ENCODE data around the gene ADAMTS6. TPM values are rescaled to one million over a fixed set of nuclear protein-coding genes. Genes with fewer than 3 reads are reported as not detected.
A peak's percentile ranks its signal among the peaks of the same experiment; 100 is the strongest.

ADAMTS6 gene
- total and polyA plus RNA-seq, 4 experiments from 2014 or later = 0.14 to 1.8 (median 0.89) TPM; not detected in 1

- H3K4me3 Mint-ChIP-seq = no peak overlapping the region
- H3K27ac ChIP-seq (ENCODE audit: low read depth, low read length) = no peak overlapping the region
- H3K27ac Mint-ChIP-seq = no peak overlapping the region
- H3K36me3 ChIP-seq (ENCODE audit: insufficient read depth, low read length) = no peaks in the 10 kb centered on the region
- H3K27me3 Mint-ChIP-seq = peaks cover 0 to 2% of the 10 kb centered on the region in 2 donors
- no peaks in the 10 kb centered on the region for H3K4me1 ChIP-seq (ENCODE audit: insufficient read depth, low read length)
- peaks cover 0 to 3% (median 0%) of the 10 kb centered on the region in 4 donors for H3K4me1 Mint-ChIP-seq
- no peak overlapping the region for H3K4me3 ChIP-seq (ENCODE audit: low read length in 2 of 2)
- CTCF ChIA-PET (ENCODE audit: partially characterized antibody) = no interaction called here
- intact Hi-C loops (cut with micrococcal nuclease) = no loop called here
- POLR2A ChIA-PET (ENCODE audit: partially characterized antibody) = no interaction called here
- no peaks in the 10 kb centered on the region for H3K36me3 Mint-ChIP-seq
- H3K9me3 ChIP-seq (ENCODE audit: control insufficient read depth in 1 of 2, low read length in 2 of 2) = no peaks in the 10 kb centered on the region
- H3K27me3 ChIP-seq (ENCODE audit: insufficient read depth, low read length) = no peaks in the 10 kb centered on the region
- no peak for DNase-seq
- H3K9me3 Mint-ChIP-seq = no peaks in the 10 kb centered on the region
Observed at GRCh38 chr5:65127161-65127901, 354.4 kb downstream of the ADAMTS6 start.

- Mint-ChIP-seq H3K4me1 (peaks cover 0 to 3% (median 0%) of the 10 kb centered on the region in 4 donors), H3K27me3 (peaks cover 0 to 3% of the 10 kb centered on the region in 2 donors), H3K4me3 (no peak overlapping the region), H3K9me3 (no peaks in the 10 kb centered on the region), H3K36me3 (no peaks in the 10 kb centered on the region), H3K27ac (no peak overlapping the region)
- no peak overlapping the region for H3K4me3 ChIP-seq (ENCODE audit: low read length in 2 of 2)
- POLR2A ChIA-PET (ENCODE audit: partially characterized antibody) = no interaction called here
- H3K4me1 ChIP-seq (ENCODE audit: insufficient read depth, low read length) = no peaks in the 10 kb centered on the region
- no peak for DNase-seq
- CTCF ChIA-PET (ENCODE audit: partially characterized antibody) = interaction anchor here (1.2 kb wide), 1 partner anchor 356 kb away, joined by 3 read pairs; no protein-coding TSS in a partner anchor
- H3K36me3 ChIP-seq (ENCODE audit: insufficient read depth, low read length) = no peaks in the 10 kb centered on the region
- intact Hi-C loops (cut with micrococcal nuclease) = no loop called here
- no peak overlapping the region for H3K27ac ChIP-seq (ENCODE audit: low read depth, low read length)
- H3K27me3 ChIP-seq (ENCODE audit: insufficient read depth, low read length) = no peaks in the 10 kb centered on the region
- H3K9me3 ChIP-seq (ENCODE audit: control insufficient read depth in 1 of 2, low read length in 2 of 2) = no peaks in the 10 kb centered on the region
Observed at GRCh38 chr5:65126542-65127069, 355.1 kb downstream of the ADAMTS6 start.

GRCh38 chr5:65125591-65126541 is 355.9 kb downstream of the ADAMTS6 start:
- ChIA-PET POLR2A (ENCODE audit: partially characterized antibody) (no interaction called here), CTCF (ENCODE audit: partially characterized antibody) (interaction anchor here (1.2 to 1.6 kb wide), 2 partner anchors 25 to 357 kb away, joined by 3 read pairs; no protein-coding TSS in a partner anchor)
- peaks cover 0 to 3% (median 0%) of the 10 kb centered on the region in 4 donors for H3K4me1 Mint-ChIP-seq
- Histone ChIP-seq H3K4me3 (ENCODE audit: low read length in 2 of 2) (no peak overlapping the region), H3K36me3 (ENCODE audit: insufficient read depth, low read length) (no peaks in the 10 kb centered on the region), H3K27ac (ENCODE audit: low read depth, low read length) (no peak overlapping the region), H3K9me3 (ENCODE audit: control insufficient read depth in 1 of 2, low read length in 2 of 2) (no peaks in the 10 kb centered on the region), H3K4me1 (ENCODE audit: insufficient read depth, low read length) (no peaks in the 10 kb centered on the region), H3K27me3 (ENCODE audit: insufficient read depth, low read length) (no peaks in the 10 kb centered on the region)
- no peaks in the 10 kb centered on the region for H3K9me3 Mint-ChIP-seq
- H3K27me3 Mint-ChIP-seq = peaks cover 0 to 3% of the 10 kb centered on the region in 2 donors
- no peak overlapping the region for H3K27ac Mint-ChIP-seq
- H3K36me3 Mint-ChIP-seq = no peaks in the 10 kb centered on the region
- DNase-seq = no peak
- intact Hi-C loops (cut with micrococcal nuclease) = no loop called here
- peak overlapping the region in 1 of 8 donors; percentile 63 for H3K4me3 Mint-ChIP-seq

GRCh38 chr5:65121880-65122436 is 359.8 kb downstream of the ADAMTS6 start:
- Mint-ChIP-seq H3K4me1 (peaks cover 0 to 3% (median 0%) of the 10 kb centered on the region in 4 donors), H3K9me3 (peaks cover 0 to 16% (median 10%) of the 10 kb centered on the region in 8 donors), H3K27ac (no peak overlapping the region), H3K27me3 (peaks cover 3 to 4% of the 10 kb centered on the region in 2 donors), H3K4me3 (no peak overlapping the region), H3K36me3 (peaks cover 0 to 4% of the 10 kb centered on the region in 2 donors)
- no peaks in the 10 kb centered on the region for H3K27me3 ChIP-seq (ENCODE audit: insufficient read depth, low read length)
- no peak overlapping the region for H3K27ac ChIP-seq (ENCODE audit: low read depth, low read length)
- no peaks in the 10 kb centered on the region for H3K4me1 ChIP-seq (ENCODE audit: insufficient read depth, low read length)
- no peak overlapping the region for H3K4me3 ChIP-seq (ENCODE audit: low read length in 2 of 2)
- H3K9me3 ChIP-seq (ENCODE audit: control insufficient read depth in 1 of 2, low read length in 2 of 2) = no peaks in the 10 kb centered on the region
- intact Hi-C loops (cut with micrococcal nuclease) = no loop called here
- H3K36me3 ChIP-seq (ENCODE audit: insufficient read depth, low read length) = no peaks in the 10 kb centered on the region
- no peak for DNase-seq
- ChIA-PET POLR2A (ENCODE audit: partially characterized antibody) (no interaction called here), CTCF (ENCODE audit: partially characterized antibody) (no interaction called here)

GRCh38 chr5:65120371-65120967 is 361.3 kb downstream of the ADAMTS6 start:
- no peaks in the 10 kb centered on the region for H3K4me1 Mint-ChIP-seq
- peaks cover 3 to 5% of the 10 kb centered on the region in 2 donors for H3K27me3 Mint-ChIP-seq
- no peaks in the 10 kb centered on the region for H3K27me3 ChIP-seq (ENCODE audit: insufficient read depth, low read length)
- no peak overlapping the region for H3K27ac Mint-ChIP-seq
- H3K36me3 Mint-ChIP-seq = peaks cover 0 to 4% of the 10 kb centered on the region in 2 donors
- CTCF ChIA-PET (ENCODE audit: partially characterized antibody) = no interaction called here
- no peak overlapping the region for H3K4me3 ChIP-seq (ENCODE audit: low read length in 2 of 2)
- POLR2A ChIA-PET (ENCODE audit: partially characterized antibody) = no interaction called here
- H3K36me3 ChIP-seq (ENCODE audit: insufficient read depth, low read length) = no peaks in the 10 kb centered on the region
- no peak overlapping the region for H3K27ac ChIP-seq (ENCODE audit: low read depth, low read length)
- no peaks in the 10 kb centered on the region for H3K4me1 ChIP-seq (ENCODE audit: insufficient read depth, low read length)
- H3K9me3 ChIP-seq (ENCODE audit: control insufficient read depth in 1 of 2, low read length in 2 of 2) = no peaks in the 10 kb centered on the region
- DNase-seq = no peak
- H3K4me3 Mint-ChIP-seq = no peak overlapping the region
- intact Hi-C loops (cut with micrococcal nuclease) = no loop called here
- H3K9me3 Mint-ChIP-seq = peaks cover 0 to 17% (median 10%) of the 10 kb centered on the region in 8 donors

- intact Hi-C loops (cut with micrococcal nuclease) = no loop called here
- Mint-ChIP-seq H3K27me3 (peaks cover 3 to 7% of the 10 kb centered on the region in 2 donors), H3K4me3 (no peak overlapping the region), H3K9me3 (peaks cover 0 to 17% (median 10%) of the 10 kb centered on the region in 8 donors), H3K4me1 (no peaks in the 10 kb centered on the region), H3K27ac (no peak overlapping the region), H3K36me3 (peaks cover 0 to 4% of the 10 kb centered on the region in 2 donors)
- POLR2A ChIA-PET (ENCODE audit: partially characterized antibody) = no interaction called here
- Histone ChIP-seq H3K27me3 (ENCODE audit: insufficient read depth, low read length) (no peaks in the 10 kb centered on the region), H3K36me3 (ENCODE audit: insufficient read depth, low read length) (no peaks in the 10 kb centered on the region), H3K27ac (ENCODE audit: low read depth, low read length) (no peak overlapping the region), H3K4me3 (ENCODE audit: low read length in 2 of 2) (no peak overlapping the region), H3K4me1 (ENCODE audit: insufficient read depth, low read length) (no peaks in the 10 kb centered on the region), H3K9me3 (ENCODE audit: control insufficient read depth in 1 of 2, low read length in 2 of 2) (no peaks in the 10 kb centered on the region)
- CTCF ChIA-PET (ENCODE audit: partially characterized antibody) = no interaction called here
- DNase-seq = no peak
Observed at GRCh38 chr5:65117525-65117924, 364.2 kb downstream of the ADAMTS6 start.

All from CD4-positive, alpha-beta memory T cell (primary cell).